ENCODE results near the gene ETF1. TPM values are rescaled to one million over a fixed set of nuclear protein-coding genes. Genes with fewer than 3 reads are reported as not detected.
A peak's percentile ranks its signal among the peaks of the same experiment; 100 is the strongest.

Gene ETF1
- total and polyA plus RNA-seq, 8 donors = 68.9 to 112 (median 80.0) TPM

DNA sequence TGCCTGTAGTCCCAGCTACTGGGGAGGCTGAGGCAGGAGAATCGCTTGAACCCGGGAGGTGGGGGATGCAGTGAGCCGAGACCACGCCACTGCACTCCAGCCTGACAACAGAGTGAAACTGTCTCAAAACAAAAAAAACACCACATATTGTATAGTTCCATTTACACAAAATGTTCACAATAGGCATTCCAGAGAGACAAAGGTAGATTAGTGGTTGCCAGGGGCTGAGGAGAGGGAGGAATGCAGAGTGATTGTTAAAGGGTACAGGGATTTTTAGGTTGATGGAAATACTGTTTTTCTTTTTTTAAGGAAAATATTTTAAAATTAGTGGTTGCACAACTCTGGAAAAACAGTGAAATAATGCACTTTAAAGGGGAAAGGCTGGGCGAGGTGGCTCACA, 19.6 kb downstream of the ETF1 start:
- intact Hi-C loops (cut with DNase I) = no loop called here
- no peak for ATAC-seq
- no peak for DNase-seq
- Histone ChIP-seq H3K27ac (no peak overlapping the region), H3K4me3 (no peak overlapping the region), H3K36me3 (peaks cover 4 to 25% of the 10 kb centered on the region in 2 donors), H3K27me3 (no peaks in the 10 kb centered on the region), H3K4me1 (peaks cover 8 to 49% of the 10 kb centered on the region in 2 donors), H3K9me3 (no peaks in the 10 kb centered on the region)
- no peak for TF ChIP-seq CTCF (IDR thresholded peaks at IDR 0.05)

GRCh38 chr5:138520971-138521370, 22.1 kb downstream of the ETF1 start:
- Histone ChIP-seq H3K27me3 (no peaks in the 10 kb centered on the region), H3K27ac (no peak overlapping the region), H3K4me3 (no peak overlapping the region), H3K4me1 (peaks cover 8 to 34% of the 10 kb centered on the region in 2 donors), H3K36me3 (peaks cover 0 to 43% of the 10 kb centered on the region in 2 donors), H3K9me3 (no peaks in the 10 kb centered on the region)
- DNase-seq (no peak), ATAC-seq (no peak)
- no peak for TF ChIP-seq CTCF (IDR thresholded peaks at IDR 0.05)
- intact Hi-C loops (cut with DNase I) = no loop called here

DNA sequence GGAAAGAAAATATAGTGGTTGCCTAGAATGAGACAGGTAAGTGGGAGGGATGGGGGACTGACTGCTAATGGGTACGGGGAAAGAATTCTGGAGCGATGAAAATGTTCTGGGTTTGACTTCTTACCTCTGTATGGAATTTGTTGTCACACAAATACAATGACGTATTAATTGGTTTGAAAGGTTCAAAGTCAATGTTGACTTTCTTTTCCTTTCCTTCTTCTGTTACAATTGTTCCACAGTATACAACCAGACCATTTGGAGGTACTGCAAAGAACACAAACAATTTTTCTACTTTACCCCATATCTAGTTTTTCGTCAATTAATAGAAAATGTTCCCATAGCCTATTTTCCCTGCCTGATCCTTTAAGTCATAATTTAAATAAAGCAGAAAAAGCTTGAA, 25.6 kb downstream of the ETF1 start:
- Histone ChIP-seq H3K36me3 (peaks cover 0 to 70% of the 10 kb centered on the region in 2 donors), H3K9me3 (no peaks in the 10 kb centered on the region), H3K4me3 (no peak overlapping the region), H3K4me1 (peaks cover 8 to 29% of the 10 kb centered on the region in 2 donors), H3K27me3 (no peaks in the 10 kb centered on the region), H3K27ac (no peak overlapping the region)
- DNase-seq (no peak), ATAC-seq (no peak)
- TF ChIP-seq CTCF (IDR thresholded peaks at IDR 0.05) = no peak
- intact Hi-C loops (cut with DNase I) = no loop called here

DNA sequence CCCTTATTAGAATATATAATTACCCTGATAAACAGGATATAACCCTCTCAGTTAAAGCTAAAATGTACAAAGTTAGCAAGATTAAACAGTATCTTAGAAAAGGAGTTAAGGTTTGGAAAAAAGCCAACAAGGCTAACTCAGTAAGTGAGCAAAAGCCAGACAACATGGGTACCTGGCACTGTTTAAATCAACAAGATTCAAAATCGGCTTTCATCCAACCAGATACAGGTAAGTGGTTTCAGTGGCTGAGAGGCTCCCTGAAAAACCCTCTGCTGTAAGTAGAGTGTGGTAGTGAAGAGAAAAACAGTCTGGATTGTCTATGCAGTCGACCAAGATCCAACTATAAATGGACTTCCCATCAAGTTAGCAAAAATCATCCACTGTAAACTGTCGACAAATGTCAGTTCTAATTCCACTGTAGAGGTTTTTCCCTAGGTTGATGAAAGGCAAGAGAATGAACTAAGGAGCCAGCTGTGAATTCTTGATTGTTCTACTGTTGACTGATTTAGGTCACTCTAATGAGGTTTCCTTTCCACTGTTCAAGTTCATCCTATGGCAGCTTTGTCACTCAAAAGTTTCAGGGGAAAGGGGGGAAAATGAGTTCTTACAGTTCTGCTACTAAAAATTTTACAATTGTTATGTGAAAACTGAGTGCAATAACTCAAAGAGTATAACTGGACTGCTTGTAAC, 27.3 kb downstream of the ETF1 start:
- Histone ChIP-seq H3K4me1 (peaks cover 4 to 16% of the 10 kb centered on the region in 2 donors), H3K27me3 (no peaks in the 10 kb centered on the region), H3K36me3 (peaks cover 0 to 82% of the 10 kb centered on the region in 2 donors), H3K9me3 (no peaks in the 10 kb centered on the region), H3K27ac (no peak overlapping the region), H3K4me3 (no peak overlapping the region)
- no peak for TF ChIP-seq CTCF (IDR thresholded peaks at IDR 0.05)
- ATAC-seq (peak; percentile 87), DNase-seq (peak in 1 of 4 donors; percentile 24)
- intact Hi-C loops (cut with DNase I) = no loop called here

GRCh38 chr5:138514021-138514420, 29.0 kb downstream of the ETF1 start:
- H3K27me3 ChIP-seq = no peaks in the 10 kb centered on the region
- H3K4me3 ChIP-seq = no peak overlapping the region
- peak overlapping the region in 1 of 2 donors; percentile 13 for H3K27ac ChIP-seq
- no peaks in the 10 kb centered on the region for H3K9me3 ChIP-seq
- no peak for TF ChIP-seq CTCF (IDR thresholded peaks at IDR 0.05)
- ATAC-seq (no peak), DNase-seq (no peak)
- H3K4me1 ChIP-seq = peaks cover 0 to 6% of the 10 kb centered on the region in 2 donors
- peaks cover 0 to 98% of the 10 kb centered on the region in 2 donors for H3K36me3 ChIP-seq
- intact Hi-C loops (cut with DNase I) = no loop called here

All from left lung (tissue), 10 donors.